Measurements from ENCODE around the gene TMEFF1. TPM values are rescaled to one million over a fixed set of nuclear protein-coding genes. Genes with fewer than 3 reads are reported as not detected.

TMEFF1 gene
- total RNA-seq, 1 donor from 2014 or later = not detected

DNA sequence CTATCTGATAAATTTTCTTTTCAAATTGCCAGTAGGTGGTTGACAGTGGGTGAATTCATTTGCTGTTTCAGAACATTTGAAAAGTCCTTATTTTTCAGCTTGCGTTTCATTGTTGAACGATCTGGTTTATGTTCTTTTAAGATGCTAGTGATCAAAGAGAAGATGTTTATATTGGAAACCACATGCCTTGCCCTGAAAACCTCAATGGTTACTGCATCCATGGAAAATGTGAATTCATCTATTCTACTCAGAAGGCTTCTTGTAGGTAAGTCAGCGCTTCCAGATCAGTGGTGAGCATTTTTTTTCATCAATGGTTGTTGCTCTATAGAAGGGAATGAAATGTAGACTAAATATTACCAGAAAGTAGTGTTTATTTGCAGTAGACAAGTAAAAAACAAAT, 88.3 kb downstream of the TMEFF1 start:
- ATAC-seq (ENCODE audit: low read depth) (no peak), DNase-seq (no peak)
- no peak for TF ChIP-seq CTCF (IDR thresholded peaks at IDR 0.05)
- ChIA-PET CTCF (no interaction called here), POLR2A (no interaction called here)
- intact Hi-C loops (cut with micrococcal nuclease) = no loop called here
- Mint-ChIP-seq H3K9me3 (no peaks in the 10 kb centered on the region), H3K4me1 (no peaks in the 10 kb centered on the region), H3K27ac (no peak overlapping the region), H3K4me3 (no peak overlapping the region), H3K27me3 (no peaks in the 10 kb centered on the region), H3K36me3 (ENCODE audit: low read depth) (no peaks in the 10 kb centered on the region)

GRCh38 chr9:100567856-100568255, 94.9 kb downstream of the TMEFF1 start:
- ChIA-PET CTCF (no interaction called here), POLR2A (no interaction called here)
- Mint-ChIP-seq H3K4me3 (no peak overlapping the region), H3K27me3 (no peaks in the 10 kb centered on the region), H3K36me3 (ENCODE audit: low read depth) (no peaks in the 10 kb centered on the region), H3K9me3 (peaks cover 6% of the 10 kb centered on the region), H3K27ac (no peak overlapping the region), H3K4me1 (no peaks in the 10 kb centered on the region)
- intact Hi-C loops (cut with micrococcal nuclease) = no loop called here
- DNase-seq = no peak
- no peak for TF ChIP-seq CTCF (IDR thresholded peaks at IDR 0.05)
- no peak for ATAC-seq (ENCODE audit: low read depth)

DNA sequence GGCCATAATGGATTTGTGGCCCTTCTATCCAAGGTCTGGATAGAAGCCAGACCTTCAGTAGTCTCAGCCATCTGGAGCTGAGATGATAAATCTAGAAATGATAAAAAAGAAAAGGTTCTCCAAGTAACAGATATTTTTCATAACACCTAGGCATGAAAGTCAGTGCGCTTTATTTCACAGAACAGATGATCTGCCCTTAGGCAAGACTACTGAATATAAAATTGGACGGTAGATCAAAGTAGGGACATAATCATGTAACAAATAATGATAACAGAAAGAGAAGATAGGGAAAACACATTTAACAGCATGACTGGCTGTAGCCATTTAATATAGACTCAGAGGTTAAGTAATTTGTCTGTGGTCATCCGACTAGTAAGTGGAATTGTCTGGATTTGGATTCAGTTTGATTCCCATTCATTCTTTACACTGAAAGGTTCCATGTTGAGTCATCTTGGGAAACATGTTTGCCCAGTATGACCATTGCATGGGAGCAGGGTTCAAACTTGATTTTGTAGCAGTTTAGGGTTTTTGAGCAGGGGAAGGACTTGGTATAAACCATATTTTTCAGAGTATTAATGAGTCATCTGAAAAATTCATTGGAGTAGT, 100.8 kb downstream of the TMEFF1 start:
- Mint-ChIP-seq H3K4me3 (no peak overlapping the region), H3K9me3 (peaks cover 6% of the 10 kb centered on the region), H3K27ac (no peak overlapping the region), H3K36me3 (ENCODE audit: low read depth) (no peaks in the 10 kb centered on the region), H3K4me1 (no peaks in the 10 kb centered on the region), H3K27me3 (no peaks in the 10 kb centered on the region)
- no peak for TF ChIP-seq CTCF (IDR thresholded peaks at IDR 0.05)
- DNase-seq (no peak), ATAC-seq (ENCODE audit: low read depth) (no peak)
- CTCF ChIA-PET = no interaction called here
- POLR2A ChIA-PET = no interaction called here
- intact Hi-C loops (cut with micrococcal nuclease) = no loop called here

- no peak for TF ChIP-seq CTCF (IDR thresholded peaks at IDR 0.05)
- no peaks in the 10 kb centered on the region for H3K4me1 Mint-ChIP-seq
- H3K36me3 Mint-ChIP-seq (ENCODE audit: low read depth) = no peaks in the 10 kb centered on the region
- intact Hi-C loops (cut with micrococcal nuclease) = no loop called here
- H3K27ac Mint-ChIP-seq = no peak overlapping the region
- DNase-seq = no peak
- CTCF ChIA-PET = no interaction called here
- POLR2A ChIA-PET = no interaction called here
- H3K4me3 Mint-ChIP-seq = no peak overlapping the region
- no peak for ATAC-seq (ENCODE audit: low read depth)
- peaks cover 4% of the 10 kb centered on the region for H3K9me3 Mint-ChIP-seq
- no peaks in the 10 kb centered on the region for H3K27me3 Mint-ChIP-seq
Measured at GRCh38 chr9:100575006-100575405, 102.1 kb downstream of the TMEFF1 start.

- CTCF ChIA-PET = no interaction called here
- ATAC-seq (ENCODE audit: low read depth) (no peak), DNase-seq (no peak)
- Mint-ChIP-seq H3K4me1 (no peaks in the 10 kb centered on the region), H3K27me3 (no peaks in the 10 kb centered on the region), H3K27ac (no peak overlapping the region), H3K9me3 (no peaks in the 10 kb centered on the region), H3K36me3 (ENCODE audit: low read depth) (no peaks in the 10 kb centered on the region), H3K4me3 (no peak overlapping the region)
- POLR2A ChIA-PET = no interaction called here
- no peak for TF ChIP-seq CTCF (IDR thresholded peaks at IDR 0.05)
- intact Hi-C loops (cut with micrococcal nuclease) = no loop called here
Measured at GRCh38 chr9:100575765-100576386, 102.9 kb downstream of the TMEFF1 start.
